ENCODE results near the gene NAPG. TPM values are rescaled to one million over a fixed set of nuclear protein-coding genes. Genes with fewer than 3 reads are reported as not detected.

Gene NAPG
- total and polyA plus RNA-seq, 9 of the 15 experiments (the other 6 are each of a cell fraction or from before 2014, with no cell fraction given) = 31.6 to 63.3 (median 50.9) TPM

GRCh38 chr18:10519366-10519765 is 6.5 kb upstream of the NAPG start:
- in situ Hi-C loops (cut with MboI) (no loop called here), intact Hi-C loops (cut with micrococcal nuclease) (no loop called here)
- 6% methylated on average over 2 of the region's 2 CpGs for WGBS (ENCODE audit: insufficient coverage, low coverage, missing lambda C conversion rate)
- H3K79me2 ChIP-seq (ENCODE audit: control insufficient read depth, insufficient read depth, low read length) = no peaks in the 10 kb centered on the region
- H3K4me2 ChIP-seq (ENCODE audit: insufficient read depth, low read length) = no peak overlapping the region
- BruUV-seq (replicated peaks) = no TSS peak
- ATAC-seq (no peak), FAIRE-seq (no peak), DNase-seq (ENCODE audit: extremely low read depth in 1 of 4, low spot score in 3 of 4) (no peak)
- no peak overlapping the region for H3K27ac ChIP-seq (ENCODE audit: extremely low read depth, low read depth, low read length)
- H3K9ac ChIP-seq (ENCODE audit: insufficient read depth in 1 of 2, low read depth in 2 of 2, low read length in 2 of 2) = no peak overlapping the region
- CTCF ChIA-PET (ENCODE audit: low intra/inter-chr PET ratio) = interaction anchor here (0.6 to 2.1 kb wide), 2 partner anchors 516 to 548 kb away, joined by 3 to 12 read pairs; no protein-coding TSS in a partner anchor
- H3K9me3 ChIP-seq (replicated peaks; ENCODE audit: control insufficient read depth, insufficient read depth, low read depth, low read length) = no peaks in the 10 kb centered on the region
- POLR2A ChIA-PET = interaction anchor here (0.6 to 1.5 kb wide), 3 partner anchors 11 to 653 kb away, joined by 3 to 5 read pairs (median 3); no protein-coding TSS in a partner anchor
- TF ChIP-seq, protein P1, sequence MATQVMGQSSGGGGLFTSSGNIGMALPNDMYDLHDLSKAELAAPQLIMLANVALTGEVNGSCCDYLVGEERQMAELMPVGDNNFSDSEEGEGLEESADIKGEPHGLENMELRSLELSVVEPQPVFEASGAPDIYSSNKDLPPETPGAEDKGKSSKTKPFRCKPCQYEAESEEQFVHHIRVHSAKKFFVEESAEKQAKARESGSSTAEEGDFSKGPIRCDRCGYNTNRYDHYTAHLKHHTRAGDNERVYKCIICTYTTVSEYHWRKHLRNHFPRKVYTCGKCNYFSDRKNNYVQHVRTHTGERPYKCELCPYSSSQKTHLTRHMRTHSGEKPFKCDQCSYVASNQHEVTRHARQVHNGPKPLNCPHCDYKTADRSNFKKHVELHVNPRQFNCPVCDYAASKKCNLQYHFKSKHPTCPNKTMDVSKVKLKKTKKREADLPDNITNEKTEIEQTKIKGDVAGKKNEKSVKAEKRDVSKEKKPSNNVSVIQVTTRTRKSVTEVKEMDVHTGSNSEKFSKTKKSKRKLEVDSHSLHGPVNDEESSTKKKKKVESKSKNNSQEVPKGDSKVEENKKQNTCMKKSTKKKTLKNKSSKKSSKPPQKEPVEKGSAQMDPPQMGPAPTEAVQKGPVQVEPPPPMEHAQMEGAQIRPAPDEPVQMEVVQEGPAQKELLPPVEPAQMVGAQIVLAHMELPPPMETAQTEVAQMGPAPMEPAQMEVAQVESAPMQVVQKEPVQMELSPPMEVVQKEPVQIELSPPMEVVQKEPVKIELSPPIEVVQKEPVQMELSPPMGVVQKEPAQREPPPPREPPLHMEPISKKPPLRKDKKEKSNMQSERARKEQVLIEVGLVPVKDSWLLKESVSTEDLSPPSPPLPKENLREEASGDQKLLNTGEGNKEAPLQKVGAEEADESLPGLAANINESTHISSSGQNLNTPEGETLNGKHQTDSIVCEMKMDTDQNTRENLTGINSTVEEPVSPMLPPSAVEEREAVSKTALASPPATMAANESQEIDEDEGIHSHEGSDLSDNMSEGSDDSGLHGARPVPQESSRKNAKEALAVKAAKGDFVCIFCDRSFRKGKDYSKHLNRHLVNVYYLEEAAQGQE (IDR thresholded peaks at IDR 0.05; ENCODE audit: borderline replicate concordance) = no peak
- TF ChIP-seq, protein P1 (CRISPR knock-in tag; IDR thresholded peaks at IDR 0.05; ENCODE audit: low read depth) = no peak
- no peak for TF ChIP-seq CREB3L1 (IDR thresholded peaks at IDR 0.05; ENCODE audit: borderline replicate concordance, low read depth)
- H3K27me3 ChIP-seq (ENCODE audit: control insufficient read depth in 2 of 2, insufficient read depth in 2 of 2, low read length in 2 of 2) = peaks cover 15 to 33% of the 10 kb centered on the region in 2 experiments; a peak in 4 of 5 replicates
- H2AFZ ChIP-seq (ENCODE audit: low read depth, low read length) = no peak overlapping the region
- no peak overlapping the region for H3K4me3 ChIP-seq
- H3K4me1 ChIP-seq (replicated peaks in 1 of 2; ENCODE audit: control insufficient read depth in 2 of 2, insufficient read depth in 2 of 2, low read length in 2 of 2) = no peaks in the 10 kb centered on the region; a peak in 1 of 5 replicates
- no peaks in the 10 kb centered on the region for H3K36me3 ChIP-seq (ENCODE audit: control insufficient read depth, insufficient read depth, low read length)
- H3K9me1 ChIP-seq (ENCODE audit: control insufficient read depth, insufficient read depth, low read length) = no peaks in the 10 kb centered on the region
- H4K20me1 ChIP-seq (replicated peaks; ENCODE audit: control insufficient read depth, insufficient read depth, low read length) = no peaks in the 10 kb centered on the region
